ENCODE data around the gene TNIK.

TNIK gene

DNA sequence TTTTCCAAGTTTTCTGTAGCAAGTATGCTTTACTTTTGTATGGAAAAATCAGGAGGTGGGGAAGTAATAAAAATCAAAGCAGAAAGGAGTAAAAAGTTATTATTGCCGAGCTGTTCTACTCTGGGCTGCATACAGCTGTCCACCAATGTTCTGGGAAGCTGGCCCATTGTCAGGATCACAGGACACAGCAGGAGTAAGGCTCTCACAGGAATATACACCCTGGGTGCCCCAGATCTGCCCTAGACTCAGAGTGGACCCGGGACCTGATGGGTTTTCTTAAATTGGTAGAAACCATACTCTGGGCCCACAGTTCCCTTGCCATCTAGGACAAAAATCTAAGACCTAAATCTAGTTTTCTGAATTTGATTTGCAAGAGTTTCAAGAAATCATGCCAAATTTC, 60.4 kb downstream of the TNIK start:
- no peak overlapping the region for H3K27ac ChIP-seq
- TF ChIP-seq, protein P1, sequence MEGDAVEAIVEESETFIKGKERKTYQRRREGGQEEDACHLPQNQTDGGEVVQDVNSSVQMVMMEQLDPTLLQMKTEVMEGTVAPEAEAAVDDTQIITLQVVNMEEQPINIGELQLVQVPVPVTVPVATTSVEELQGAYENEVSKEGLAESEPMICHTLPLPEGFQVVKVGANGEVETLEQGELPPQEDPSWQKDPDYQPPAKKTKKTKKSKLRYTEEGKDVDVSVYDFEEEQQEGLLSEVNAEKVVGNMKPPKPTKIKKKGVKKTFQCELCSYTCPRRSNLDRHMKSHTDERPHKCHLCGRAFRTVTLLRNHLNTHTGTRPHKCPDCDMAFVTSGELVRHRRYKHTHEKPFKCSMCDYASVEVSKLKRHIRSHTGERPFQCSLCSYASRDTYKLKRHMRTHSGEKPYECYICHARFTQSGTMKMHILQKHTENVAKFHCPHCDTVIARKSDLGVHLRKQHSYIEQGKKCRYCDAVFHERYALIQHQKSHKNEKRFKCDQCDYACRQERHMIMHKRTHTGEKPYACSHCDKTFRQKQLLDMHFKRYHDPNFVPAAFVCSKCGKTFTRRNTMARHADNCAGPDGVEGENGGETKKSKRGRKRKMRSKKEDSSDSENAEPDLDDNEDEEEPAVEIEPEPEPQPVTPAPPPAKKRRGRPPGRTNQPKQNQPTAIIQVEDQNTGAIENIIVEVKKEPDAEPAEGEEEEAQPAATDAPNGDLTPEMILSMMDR (IDR thresholded peaks at IDR 0.05), result no peak
- no peak for DNase-seq (ENCODE audit: low spot score)

DNA sequence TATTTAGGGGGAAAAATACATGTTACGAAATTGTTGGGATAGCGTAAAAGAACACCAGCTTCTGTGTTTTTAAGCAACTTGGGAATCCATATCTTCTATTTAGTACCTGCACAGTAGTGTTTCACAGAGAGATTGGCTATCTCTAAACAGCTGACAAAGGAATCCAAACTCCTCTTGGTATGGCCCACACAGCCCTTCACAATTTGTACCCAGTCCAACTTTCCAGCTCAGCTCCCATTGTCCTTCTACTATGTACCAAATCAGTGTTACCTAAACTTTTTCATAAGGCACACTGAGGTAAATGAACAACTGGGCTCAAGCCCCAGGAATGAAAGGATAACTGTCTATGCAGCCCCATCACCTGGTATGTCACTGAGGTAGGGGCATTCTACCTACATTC, 61.9 kb downstream of the TNIK start:
- TF ChIP-seq, protein P1 (IDR thresholded peaks at IDR 0.05), result no peak
- DNase-seq (ENCODE audit: low spot score), result no peak
- Histone ChIP-seq H3K4me3 (no peak overlapping the region), H3K27ac (no peak overlapping the region)

More for the DNA sequence above, 60.4 kb downstream of the TNIK start:
- H3K4me3 ChIP-seq, result no peak overlapping the region

DNA sequence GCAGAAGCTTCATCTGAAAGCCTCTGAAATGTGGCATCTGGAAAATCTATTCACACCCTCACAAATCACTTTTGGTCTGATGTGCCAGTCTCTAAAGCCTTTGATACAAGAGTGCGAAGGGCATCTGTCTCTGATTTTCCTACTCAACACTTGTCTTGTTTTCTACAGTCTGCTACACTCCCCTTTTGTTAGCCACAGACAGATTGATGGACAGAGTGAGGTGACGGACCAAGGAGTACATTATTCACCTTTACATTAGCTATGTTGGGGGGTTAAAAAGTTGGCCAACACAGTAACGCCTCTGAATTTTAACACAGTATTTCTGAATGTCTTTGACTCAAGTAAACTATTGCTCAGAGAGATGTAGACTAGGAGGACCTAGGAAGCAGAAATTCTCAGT, 63.1 kb downstream of the TNIK start:
- DNase-seq (ENCODE audit: low spot score), result no peak
- H3K27ac ChIP-seq, result no peak overlapping the region
- H3K4me3 ChIP-seq, result no peak overlapping the region
- TF ChIP-seq, protein P1 (IDR thresholded peaks at IDR 0.05), result no peak

DNA sequence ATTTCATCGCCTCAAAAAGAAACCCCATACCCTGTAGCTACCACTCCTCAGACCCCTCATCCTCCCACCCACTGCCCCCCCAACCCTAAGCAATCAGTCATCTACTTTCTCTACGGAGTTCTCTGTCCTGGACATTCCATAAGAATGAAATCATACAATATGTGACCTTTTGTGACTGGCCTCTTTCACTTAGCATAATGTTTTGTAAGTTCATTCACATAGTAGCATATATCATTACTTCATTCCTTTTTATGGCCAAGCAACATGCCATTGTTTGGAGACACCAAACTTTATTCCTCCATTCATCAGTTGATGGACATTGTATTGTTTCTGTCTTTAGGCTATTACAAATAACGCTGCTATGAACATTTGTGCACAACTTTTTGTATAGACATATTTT, 64.2 kb downstream of the TNIK start:
- TF ChIP-seq, protein P1 (IDR thresholded peaks at IDR 0.05), result no peak
- Histone ChIP-seq H3K27ac (no peak overlapping the region), H3K4me3 (no peak overlapping the region)
- DNase-seq (ENCODE audit: low spot score), result no peak

DNA sequence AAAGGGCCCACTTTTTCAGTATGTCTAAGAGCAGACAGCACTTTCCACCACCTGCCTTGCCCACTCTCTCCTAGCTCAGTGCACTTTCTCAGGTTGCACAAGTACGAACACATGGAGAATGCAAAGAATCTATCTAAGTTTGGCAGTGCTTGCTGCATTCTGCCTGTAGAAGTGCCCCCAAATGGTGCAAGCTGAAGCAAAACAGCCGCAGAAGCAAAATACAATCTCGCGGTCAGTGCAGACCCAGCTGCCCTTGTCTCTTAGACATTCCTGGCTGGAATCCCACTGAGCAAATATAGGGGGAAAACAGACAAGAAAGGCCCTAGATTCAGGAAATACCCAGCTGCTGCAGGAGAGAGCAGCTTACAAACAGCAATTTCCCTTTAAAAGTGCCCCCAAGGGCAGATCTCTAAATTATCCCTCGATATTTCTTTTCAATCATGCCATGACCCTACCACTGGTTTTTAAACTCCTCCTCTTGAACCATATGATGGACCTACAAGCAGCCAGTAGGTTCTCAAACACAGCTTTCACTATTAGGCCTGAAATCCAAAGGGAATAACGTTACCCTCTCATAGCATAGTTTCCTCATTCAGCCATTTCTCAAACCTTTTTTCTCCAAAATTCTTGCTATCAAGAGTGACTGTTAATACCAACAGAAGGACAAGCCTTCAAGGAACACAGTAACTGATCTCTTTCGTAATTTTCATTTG, 67.0 kb downstream of the TNIK start:
- TF ChIP-seq, protein P1 (IDR thresholded peaks at IDR 0.05), result no peak
- DNase-seq (ENCODE audit: low spot score), result no peak
- H3K27ac ChIP-seq, result peak overlapping the region in 1 of 2 donors; percentile 28
- peak overlapping the region; percentile 33 for H3K4me3 ChIP-seq

DNA sequence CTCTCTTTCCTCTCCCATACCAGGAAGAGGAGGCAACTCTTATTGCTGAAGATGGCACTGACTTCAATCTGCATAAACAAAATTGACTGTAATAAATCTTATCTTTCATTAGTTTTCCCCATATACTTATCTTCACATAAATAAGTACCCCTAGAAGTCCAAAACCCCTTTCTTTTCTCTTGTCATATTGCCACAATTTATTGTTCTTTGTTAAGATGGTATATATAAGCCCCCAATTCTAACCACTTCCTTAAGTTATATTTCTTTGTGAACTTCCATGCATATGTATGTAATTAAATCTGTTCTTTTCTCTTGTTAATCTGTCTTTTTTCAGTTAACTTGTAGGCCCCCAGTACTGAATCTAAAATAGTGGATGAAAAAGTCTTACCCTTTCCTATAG, 68.8 kb downstream of the TNIK start:
- no peak overlapping the region for H3K4me3 ChIP-seq
- DNase-seq (ENCODE audit: low spot score), result no peak
- TF ChIP-seq, protein P1 (IDR thresholded peaks at IDR 0.05), result no peak
- H3K27ac ChIP-seq, result no peak overlapping the region

Data from coronary artery (tissue), 2 donors.